ENCODE results near the gene HSPBP1.

HSPBP1 gene

DNA sequence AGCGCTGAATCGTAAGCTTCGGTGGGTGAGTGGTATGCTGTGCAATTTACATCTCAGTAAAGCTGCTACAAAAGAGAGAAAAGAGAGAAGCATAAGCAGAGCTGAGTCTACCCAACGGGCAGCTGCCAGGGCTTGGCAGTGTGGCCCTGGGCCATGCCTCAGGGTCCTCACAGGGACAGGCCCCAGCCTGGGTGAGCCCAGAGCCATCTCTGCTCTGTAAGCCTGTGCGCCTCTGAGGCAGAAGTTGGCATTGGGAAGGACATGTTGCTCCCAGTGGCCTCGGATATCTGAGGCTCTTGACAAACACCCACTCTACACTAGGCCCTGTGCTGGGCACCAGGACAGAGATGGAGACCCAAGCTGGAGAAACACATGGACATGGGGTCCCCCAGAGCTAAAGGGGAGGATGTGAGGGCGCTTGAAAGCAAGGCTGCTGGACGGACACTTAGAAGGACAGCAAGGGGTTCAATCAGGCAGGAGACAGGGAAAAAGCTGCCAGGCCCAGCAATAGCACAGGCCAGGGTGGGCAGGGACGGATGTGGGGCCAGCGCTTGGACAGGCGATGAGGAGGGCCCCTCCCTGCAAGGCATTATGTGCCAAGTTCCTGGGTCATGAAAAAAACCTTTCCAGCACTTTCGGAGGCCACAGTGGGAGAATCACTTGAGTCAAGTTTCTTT lies 35.8 kb downstream of the HSPBP1 start:
- DNase-seq (ENCODE audit: extremely low spot score, insufficient read length, low read depth), result no peak
- FAIRE-seq, result no peak

DNA sequence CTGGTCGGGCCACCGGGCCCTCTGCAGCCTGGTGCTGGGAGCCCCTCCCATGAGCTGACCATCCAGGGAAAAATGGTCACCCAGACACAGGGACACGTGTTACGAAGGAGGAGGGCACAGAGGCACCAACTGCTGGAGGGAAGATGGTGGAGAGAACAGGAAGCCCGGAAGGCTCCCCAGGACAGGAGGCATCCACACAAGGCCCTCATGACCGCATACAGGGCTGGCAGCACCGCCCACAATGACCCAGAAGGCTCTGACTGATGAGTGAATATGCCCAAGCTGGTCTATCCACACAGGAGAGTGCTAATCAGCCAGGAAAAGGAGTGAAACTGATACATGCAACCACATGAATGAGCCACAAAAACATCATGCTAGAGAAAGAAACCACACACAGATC lies 37.4 kb downstream of the HSPBP1 start:
- FAIRE-seq, result no peak
- DNase-seq (ENCODE audit: extremely low spot score, insufficient read length, low read depth), result no peak

DNA sequence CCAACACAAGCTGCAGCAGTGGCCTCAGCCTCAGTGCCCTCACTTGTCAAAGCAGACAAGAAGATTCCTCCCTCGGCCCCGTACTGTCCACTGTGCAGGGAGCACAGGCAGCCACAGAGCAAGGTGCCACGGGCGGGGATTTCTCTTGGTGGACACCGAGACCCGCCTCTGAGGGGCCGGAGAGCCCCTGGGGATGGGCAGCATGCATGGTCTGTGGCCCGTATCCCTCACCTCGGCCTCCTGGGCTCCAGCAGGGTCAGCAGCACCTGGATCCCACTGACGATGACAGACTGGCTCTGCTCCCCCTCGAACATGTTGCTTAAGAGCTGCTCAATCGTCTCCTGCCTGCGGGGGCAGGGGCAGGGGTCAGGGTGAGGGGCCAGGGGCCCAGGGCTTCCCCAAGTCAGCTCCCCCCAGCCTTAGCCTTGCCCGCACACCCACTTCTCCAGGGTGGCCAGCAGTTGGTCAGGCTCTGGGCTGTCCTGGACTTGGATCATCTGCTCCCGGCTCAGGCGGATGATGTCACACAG lies 37.9 kb downstream of the HSPBP1 start:
- no peak for DNase-seq (ENCODE audit: extremely low spot score, insufficient read length, low read depth)
- no peak for FAIRE-seq

DNA sequence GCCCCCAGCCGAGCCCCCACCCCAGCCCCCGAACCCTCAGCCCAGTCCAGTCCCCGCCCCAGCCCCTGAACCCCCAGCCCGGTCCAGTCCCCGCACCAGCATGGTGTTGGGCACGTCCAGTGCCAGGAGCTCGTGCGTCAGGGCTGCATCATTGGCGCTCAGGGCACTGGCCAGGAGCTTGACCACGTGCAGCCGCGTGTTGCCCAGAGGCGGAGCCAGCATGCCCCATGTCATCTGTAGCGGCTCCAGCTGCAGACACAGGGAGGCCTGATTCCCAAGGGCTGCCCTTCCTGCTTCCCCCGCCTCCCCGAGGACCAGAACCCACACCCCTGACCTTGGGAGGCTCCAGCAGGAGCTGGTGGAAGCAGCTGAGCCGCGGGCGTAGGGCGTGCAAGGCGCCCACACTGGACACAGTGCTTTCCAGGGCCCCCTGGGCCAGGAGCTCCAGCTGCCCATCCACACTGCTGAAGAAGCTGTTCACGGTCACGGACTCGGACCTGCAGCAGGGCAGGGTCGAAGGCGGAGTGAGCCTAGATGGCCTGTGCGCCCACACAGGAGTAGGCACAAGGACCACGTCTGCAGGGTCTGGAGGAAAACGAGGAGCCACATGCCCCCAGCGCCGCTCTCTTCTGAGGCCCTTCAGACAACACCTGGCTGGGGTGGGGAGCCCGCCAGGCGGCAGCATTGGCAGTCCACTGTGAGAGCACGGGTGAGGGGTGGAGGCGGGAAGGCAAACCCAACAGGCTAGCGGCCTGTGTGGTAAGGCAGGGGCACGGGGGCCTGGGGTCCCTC lies 38.6 kb downstream of the HSPBP1 start:
- DNase-seq (ENCODE audit: extremely low spot score, insufficient read length, low read depth) (no peak), FAIRE-seq (no peak)

DNA sequence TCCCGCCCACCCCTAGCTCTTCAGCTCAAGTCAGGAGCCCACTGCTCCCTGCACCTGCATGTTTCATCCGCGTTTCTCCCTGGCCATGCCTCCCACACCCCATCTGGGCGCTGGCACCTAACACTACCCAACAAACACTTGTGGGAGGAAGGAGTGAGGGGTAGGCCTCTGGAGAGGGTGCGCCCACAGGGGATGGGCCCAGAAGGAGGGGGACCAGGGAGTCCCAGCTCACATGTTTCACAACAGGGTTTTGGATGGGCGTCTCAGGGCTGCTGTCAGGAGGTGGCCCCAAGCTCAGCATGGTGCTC lies 39.2 kb downstream of the HSPBP1 start:
- no peak for FAIRE-seq

DNA sequence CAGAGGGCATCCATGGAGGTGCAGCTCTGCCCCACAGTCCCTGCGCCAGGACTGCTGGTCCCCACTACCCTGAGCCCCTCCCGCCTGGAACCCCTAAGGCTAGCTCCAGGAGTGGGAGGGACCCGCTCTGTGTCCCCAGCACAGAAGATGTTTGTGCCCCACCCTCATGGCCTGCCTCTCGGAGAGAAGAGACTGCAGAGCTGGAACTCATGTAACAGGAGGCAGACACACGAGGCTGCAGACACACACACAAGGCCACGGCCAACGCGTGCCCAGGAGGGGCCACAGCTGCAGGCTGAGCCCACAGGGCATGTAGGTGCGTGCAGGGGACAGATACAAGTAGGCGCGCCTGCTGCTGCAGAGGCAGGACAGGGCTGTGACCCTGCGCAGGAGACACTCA lies 40.9 kb downstream of the HSPBP1 start:
- FAIRE-seq, result no peak
- DNase-seq (ENCODE audit: extremely low spot score, insufficient read length, low read depth), result no peak

More for the DNA sequence above, 39.2 kb downstream of the HSPBP1 start:
- DNase-seq (ENCODE audit: extremely low spot score, insufficient read length, low read depth), result no peak

DNA sequence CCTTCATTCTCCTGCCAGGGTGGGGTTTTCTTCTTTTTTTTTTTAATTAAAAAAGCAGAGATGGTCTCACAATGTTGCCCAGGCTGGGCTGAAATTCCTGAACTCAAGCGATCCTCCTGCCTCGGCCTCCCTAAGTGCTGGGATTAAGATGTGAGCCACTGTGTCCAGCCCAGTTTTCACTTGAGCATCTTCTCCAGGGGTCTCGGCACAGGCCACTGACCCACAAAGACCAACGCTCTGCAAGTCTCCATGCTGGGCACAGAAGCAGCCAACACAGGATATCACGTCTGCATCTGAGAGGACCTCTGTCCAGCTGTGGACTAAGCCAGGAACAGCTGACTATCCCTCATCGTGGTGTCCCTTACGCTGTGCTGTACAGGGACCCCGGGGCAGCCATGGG lies 41.9 kb downstream of the HSPBP1 start:
- DNase-seq (ENCODE audit: extremely low spot score, insufficient read length, low read depth) (no peak), FAIRE-seq (no peak)

DNA sequence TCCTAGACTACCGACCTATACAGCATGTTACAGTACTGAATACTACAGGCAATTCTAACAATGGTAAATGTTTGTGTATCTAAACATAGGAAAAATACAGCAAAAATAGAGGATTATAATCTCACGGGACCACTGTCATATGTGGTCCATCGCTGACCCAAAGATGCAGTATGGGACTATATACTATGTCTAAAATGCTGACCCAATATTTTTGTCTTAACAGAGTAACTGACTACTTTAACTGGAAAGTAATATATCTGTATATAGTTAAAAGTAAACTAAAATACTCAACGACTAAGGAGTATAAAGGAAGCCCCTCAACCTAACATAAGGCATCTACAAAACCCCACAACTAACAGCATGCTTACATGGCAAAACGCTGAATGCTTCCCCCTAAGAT lies 46.9 kb downstream of the HSPBP1 start:
- no peak for FAIRE-seq
- DNase-seq (ENCODE audit: extremely low spot score, insufficient read length, low read depth), result no peak

DNA sequence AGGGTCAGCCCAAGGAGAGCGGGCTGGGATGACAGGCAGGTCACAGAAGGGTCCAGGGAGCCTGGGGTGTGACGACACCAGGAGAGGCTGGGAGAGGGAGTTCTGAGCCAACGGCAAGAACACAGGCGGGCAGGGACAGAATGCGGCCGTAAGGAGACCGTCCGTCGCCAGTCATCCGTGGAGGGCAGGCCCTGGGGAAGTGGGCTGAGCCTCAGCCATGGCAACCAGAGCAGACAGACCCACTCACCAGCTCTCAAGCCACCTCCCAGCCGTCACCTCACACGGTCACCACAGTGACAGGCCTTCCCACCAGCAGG lies 47.7 kb downstream of the HSPBP1 start:
- DNase-seq (ENCODE audit: extremely low spot score, insufficient read length, low read depth) (no peak), FAIRE-seq (no peak)

DNA sequence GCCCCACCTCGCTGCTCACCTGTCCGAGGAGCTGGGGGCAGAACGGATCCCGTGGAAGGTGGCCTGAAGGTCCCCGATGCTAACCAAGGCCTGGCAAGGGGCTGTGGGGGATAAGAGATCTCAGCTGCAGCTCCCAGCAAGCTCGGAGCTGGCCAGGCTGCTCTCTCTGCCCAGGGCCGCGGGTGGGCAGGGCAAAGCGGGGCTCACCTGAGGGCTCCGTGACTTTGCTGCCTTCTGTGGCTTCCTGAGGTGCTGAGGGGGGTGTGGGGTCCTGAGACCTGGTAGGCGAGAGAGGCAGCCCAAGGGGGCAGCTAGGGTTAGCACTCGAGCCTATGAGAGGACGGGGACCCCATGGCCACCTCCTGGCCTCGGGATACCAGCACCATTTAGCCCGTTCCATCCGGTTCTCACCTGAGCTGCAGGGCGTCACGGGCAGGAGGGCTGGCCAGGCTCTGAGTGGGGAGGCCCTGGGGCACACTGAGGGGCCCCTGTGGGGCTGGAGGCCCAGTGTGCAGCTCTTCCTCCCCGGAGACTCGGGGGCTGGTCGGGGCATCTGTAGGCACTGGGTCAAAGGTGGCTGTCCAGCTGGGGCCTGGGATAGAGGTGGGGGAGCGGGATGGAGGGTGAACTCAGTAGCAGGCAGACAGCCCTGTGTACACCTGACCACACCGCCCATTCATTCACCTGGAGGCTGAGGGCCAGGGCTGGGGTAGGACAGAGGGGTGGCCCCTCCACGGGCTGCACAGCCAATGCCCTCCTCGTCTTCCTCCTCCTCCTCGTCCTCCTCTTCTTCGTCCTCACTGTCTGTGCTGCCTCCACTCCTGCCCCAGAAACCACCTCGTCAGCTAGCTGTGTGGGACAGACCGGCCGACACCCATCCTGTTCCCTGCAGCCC lies 48.3 kb downstream of the HSPBP1 start:
- FAIRE-seq, result no peak
- DNase-seq (ENCODE audit: extremely low spot score, insufficient read length, low read depth), result no peak

DNA sequence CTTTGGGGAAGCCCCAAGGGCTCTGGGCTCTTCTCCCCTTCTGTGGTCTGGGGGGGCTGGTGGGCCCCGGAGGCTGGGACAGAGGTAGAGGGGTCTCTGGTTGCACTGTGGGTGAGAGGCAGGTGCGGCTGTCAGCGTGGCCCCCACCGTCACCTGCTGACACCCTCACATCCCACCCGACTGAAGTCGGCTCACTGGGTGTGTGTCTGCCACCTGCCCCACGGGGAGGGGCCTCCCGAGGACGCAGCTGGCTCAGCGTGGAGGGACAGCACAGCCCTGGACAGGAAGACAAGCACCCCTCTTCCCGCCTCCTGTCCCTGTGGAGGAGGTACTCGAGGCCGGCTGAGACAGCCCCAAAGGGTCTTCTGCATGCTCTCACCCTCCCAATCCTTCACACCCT lies 49.1 kb downstream of the HSPBP1 start:
- no peak for DNase-seq (ENCODE audit: extremely low spot score, insufficient read length, low read depth)
- FAIRE-seq, result no peak

DNA sequence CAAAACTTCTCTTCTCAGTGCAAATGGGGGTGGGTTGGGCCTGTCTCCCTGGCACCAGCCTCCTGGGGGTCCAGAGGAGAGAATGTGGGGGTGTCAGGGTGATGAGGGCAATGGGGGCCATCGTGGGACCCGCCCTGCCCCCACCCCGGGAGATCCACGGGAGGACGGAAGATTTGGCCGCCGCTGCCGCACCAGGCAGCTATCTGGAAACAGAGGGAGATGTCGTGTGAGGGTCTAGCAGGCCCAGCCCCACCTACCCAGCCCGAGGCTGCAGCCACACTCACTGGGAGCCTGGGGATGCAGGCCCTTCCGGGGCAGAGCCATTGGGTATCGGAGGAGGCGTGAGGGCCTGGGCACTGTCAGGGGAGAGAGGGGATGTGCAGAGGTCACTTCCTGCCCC lies 49.6 kb downstream of the HSPBP1 start:
- FAIRE-seq, result no peak
- DNase-seq (ENCODE audit: extremely low spot score, insufficient read length, low read depth), result no peak

DNA sequence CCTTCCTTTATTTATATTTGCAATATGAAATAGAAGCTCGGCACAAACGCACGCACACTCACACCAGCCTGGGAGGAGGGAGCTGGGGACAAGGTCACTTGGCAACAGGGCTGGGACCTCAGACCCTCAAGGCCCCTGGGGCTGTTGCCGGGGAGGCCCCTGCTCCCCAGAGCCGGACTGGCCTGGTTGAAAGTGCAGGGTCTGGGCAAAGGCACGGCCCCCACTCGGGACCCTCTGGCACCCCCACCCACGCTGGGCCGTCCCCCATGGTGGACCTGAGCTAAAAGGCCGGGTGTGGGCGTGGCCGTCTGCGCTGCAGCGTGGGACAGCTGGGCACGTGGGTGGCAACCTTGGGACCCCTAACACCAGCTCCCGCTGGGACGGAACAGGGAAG lies 50.1 kb downstream of the HSPBP1 start:
- no peak for DNase-seq (ENCODE audit: extremely low spot score, insufficient read length, low read depth)
- no peak for FAIRE-seq

DNA sequence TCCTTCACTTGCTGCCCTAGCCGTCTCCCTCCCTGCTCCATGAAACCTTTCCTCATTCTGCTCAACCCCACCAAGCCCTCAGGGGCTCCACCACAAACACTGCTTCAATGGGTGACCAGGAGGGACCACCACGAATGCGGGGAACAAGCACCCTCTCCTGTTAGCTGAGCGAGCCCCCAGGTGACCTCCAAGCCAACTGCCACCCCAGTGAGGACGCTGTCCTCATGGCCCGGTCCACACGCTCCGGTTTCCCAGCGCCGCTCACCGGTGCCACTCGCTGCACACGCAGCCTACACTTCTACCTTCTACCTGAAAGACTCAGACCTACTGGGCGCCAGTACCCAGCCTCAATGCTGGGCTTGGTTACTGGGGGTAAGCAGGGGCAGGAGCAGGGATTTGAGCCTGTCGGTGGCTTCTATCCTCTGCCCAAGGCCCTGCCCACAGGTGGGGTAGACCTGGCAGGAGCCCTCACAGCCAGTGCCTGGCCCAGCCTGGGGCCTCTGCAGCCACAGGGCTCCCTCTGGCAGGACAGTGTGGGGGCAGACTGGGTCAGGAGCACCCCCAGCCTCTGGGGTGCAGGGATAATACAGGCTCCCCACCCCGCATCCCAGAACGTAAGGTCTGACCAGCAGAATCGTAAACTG lies 50.6 kb downstream of the HSPBP1 start:
- no peak for FAIRE-seq
- DNase-seq (ENCODE audit: extremely low spot score, insufficient read length, low read depth), result no peak

DNA sequence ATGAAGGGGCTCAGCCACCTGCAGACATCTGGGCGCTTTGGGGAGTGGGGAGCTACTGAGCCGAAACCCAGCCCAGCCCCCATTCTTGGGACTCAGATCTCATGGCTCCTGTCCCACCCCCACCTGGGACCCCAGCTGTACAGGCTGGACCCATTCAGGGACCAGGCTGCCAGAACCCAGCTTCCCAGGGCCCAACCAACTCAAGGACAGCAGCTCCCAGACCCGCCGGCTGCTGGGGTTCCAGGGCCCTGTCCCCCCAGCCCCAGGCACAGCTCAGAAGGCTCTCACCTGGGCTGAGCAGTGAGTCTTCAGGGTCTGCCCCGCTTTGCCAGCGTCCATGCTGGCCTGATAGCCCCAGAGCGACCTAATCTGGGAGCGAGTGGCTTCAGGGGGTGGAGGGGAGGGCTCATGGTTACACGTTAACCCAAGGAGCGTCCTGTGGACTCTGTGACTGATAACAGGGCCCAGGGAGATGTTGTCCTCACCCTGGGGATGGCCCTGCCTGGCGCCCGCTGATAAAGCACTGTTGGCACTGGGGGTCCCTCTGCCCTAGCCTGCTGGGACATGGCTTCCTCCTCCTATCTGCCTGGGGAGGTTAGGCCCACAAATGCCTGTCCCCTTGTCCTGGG lies 51.4 kb downstream of the HSPBP1 start, which contains the start of gene TMEM86B:
TSS of gene TMEM86B (minus strand) at position 361 of the 629 bp plus-strand sequence. CDS start at position 339, 22 bp downstream.
- no peak for FAIRE-seq
- no peak for DNase-seq (ENCODE audit: extremely low spot score, insufficient read length, low read depth)

DNA sequence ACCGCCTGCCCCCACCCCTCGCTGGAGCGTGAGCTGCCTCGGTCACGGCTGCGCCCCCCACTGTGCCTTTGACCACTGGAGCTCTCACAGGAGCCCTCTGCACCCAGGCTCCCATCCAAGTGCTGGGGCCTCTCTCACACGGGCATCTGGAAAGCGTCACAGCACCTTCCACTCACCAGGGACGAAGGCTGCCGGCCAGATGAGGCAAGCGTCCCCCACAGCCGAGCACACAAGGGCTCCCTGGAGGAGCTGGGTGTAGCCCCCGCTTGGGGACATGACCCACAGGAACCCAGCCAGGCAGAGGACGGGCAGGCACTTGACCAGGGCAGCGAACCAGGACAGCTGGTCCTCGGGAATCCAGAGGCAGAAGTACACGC lies 51.9 kb downstream of the HSPBP1 start:
- no peak for FAIRE-seq
- DNase-seq (ENCODE audit: extremely low spot score, insufficient read length, low read depth), result no peak

DNA sequence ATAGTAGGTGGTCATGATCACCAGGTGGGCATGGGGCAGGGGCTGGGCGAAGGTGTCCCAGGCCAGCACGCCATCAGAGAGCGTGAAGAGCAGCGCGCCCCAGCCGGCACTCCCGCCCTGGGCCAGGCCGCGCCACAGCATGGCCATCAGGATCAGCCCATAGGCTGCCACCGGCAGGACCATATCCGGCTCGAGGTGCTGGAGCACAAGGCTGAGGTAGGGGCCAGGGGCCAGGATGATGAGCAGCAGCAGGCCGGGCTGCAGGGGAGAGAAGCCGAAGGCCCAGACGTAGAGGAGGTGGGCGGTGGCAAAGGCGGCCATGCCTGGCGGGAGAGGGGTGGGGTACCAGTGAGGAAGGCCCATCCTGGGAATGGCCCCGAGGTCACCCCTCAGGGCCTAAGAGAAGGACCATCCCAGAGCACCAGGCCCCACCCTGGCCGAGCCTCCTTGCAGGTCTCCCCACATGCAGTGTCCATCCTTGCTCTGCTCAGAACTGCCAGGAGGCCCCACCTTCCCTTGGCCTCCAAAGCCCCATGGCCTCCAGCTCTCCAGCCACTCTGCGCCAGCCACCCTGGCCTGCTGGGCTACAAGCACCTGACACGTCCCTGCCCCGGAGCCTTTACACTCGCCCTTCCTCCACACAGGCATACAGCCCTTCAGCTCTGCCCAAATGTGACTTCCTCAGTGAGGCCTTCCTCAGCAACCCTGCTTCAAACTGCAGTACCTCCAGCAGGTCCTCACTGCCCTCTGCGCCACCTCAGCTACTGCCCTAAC lies 52.5 kb downstream of the HSPBP1 start:
- FAIRE-seq (no peak), DNase-seq (ENCODE audit: extremely low spot score, insufficient read length, low read depth) (no peak)

DNA sequence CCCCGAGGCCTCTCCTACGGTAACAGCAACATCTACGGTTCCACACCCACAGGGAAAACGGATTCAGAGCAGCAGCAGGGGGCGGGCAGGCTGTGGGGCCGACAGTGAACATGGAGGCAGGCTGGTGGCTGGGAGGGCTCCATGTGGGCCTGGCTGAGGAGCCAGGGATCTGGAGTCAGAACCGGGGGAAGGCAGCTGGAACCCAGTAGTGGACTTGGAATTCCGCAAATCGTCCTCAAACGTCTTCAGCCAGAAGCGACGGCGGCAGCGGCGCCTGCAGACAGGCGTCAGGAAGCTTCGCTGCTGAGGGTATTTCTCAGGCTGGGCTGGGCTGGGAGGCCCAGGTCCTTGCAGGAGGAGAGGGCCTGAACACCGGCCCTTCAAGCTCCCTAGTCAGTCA lies 53.1 kb downstream of the HSPBP1 start:
- FAIRE-seq, result no peak
- no peak for DNase-seq (ENCODE audit: extremely low spot score, insufficient read length, low read depth)

DNA sequence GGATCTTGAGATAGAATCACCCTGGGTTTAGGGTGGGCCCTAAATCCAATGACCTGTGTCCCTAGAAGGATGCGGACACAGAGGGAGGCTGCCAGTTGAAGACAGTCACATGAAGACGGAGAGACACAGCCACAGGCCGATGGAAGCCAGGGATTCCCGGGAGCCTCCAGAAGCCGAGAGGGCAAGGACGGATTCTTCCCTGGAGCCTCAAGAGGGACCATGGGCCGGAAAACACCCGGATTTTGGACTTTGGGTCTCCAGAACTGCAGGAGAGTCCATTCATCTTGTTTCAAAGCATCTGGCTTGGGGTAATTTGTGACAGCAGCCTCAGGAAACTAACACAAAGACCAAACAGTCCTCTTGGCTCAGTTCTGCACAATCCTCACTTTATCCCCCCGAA lies 53.6 kb downstream of the HSPBP1 start:
- DNase-seq (ENCODE audit: extremely low spot score, insufficient read length, low read depth) (no peak), FAIRE-seq (no peak)
